Cardiac fibroblast (primary cell): ENCODE measurements around the gene EPHB2.

Experiments
- DNase-seq, 2 donors: peaks; one replicate each; pipeline versions ENCODE4 v3.0.0 to v3.0.0-alpha.2; 2010; ENCODE audit warnings: low read depth in 2 of 2
- H3K4me3 ChIP-seq, 2 donors: replicated peaks in 1 of 2; 1 replicate in 1 of 2; 2 replicates in 1 of 2; pipeline ENCODE4 v1.5.1; 2011; ENCODE audit warnings: low read depth in 2 of 2, low read length in 2 of 2, mild to moderate bottlenecking in 2 of 2, moderate library complexity in 1 of 2
- TF ChIP-seq, protein P1 (sequence below): IDR thresholded peaks from one replicate; pipeline ENCODE4 v1.5.1; 2011; ENCODE audit warnings: low read depth, mild to moderate bottlenecking, low read length, inconsistent platforms

The EPHB2 gene

DNA sequence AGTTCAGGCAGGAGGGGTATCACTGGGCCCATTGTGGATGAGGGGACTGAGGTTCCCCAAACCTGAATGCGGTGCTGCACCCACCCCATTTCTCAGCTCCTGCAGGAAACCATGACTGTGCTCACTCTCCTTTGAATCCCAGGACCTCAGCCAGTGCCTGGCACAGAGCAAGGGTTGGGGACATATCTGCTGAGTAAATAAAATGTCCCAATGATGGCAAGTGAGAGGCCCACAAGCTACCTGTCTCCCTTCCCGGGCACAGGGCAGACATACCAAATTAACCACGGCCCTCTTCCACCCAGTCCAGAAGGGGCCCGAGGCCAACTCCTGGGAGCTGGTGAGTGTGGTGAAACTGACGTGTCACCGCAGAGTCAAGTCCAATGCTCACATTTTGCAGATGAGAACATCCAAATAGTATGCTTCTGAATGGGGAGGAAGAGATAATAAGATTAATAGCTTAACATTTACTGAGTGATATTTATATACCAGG is 97.6 kb downstream of the EPHB2 start:
- peak; percentile 71 to 79 for DNase-seq
- H3K4me3 ChIP-seq: no peak overlapping the region

DNA sequence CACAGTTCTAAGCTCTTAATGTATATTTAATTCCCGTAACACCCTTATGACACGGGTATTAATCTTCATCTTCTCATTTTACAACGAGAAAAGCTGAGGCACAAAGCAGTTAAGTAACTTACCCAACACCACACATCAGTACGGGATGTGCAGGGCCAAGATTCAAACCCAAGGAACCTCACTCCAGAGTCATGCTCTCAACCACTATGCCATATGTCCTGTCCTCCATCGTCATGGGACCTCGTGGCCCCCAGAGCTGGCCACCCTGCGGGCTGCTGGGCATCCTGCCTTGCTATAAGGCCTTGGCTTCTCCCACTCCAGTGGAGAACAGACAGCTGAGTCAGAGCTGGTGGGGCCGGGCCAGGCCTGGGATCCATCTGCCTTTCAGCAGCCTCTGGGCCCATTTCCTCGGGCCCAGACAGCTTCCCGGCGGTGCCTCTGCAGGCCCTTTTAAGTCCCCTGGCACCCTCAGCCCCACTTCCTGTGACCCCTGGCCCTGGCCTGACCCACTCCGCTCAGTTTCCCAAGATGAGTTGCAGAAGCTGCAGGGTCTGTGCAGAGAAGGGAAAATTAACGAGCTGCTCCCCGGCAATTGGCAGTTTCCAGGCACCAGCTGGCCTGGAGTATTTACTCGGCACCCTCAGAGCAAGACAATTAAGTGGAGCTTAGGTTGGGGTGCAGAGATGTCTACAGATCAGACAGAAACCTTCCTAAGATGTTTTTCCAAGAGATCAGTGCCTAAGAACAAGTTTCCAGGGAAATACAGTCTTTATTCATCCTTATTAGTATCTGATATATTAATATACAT is 98.2 kb downstream of the EPHB2 start:
- H3K4me3 ChIP-seq: no peak overlapping the region
- TF ChIP-seq, protein P1, sequence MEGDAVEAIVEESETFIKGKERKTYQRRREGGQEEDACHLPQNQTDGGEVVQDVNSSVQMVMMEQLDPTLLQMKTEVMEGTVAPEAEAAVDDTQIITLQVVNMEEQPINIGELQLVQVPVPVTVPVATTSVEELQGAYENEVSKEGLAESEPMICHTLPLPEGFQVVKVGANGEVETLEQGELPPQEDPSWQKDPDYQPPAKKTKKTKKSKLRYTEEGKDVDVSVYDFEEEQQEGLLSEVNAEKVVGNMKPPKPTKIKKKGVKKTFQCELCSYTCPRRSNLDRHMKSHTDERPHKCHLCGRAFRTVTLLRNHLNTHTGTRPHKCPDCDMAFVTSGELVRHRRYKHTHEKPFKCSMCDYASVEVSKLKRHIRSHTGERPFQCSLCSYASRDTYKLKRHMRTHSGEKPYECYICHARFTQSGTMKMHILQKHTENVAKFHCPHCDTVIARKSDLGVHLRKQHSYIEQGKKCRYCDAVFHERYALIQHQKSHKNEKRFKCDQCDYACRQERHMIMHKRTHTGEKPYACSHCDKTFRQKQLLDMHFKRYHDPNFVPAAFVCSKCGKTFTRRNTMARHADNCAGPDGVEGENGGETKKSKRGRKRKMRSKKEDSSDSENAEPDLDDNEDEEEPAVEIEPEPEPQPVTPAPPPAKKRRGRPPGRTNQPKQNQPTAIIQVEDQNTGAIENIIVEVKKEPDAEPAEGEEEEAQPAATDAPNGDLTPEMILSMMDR: no peak
- DNase-seq: peak; percentile 85 to 93

More for the DNA sequence above, 97.6 kb downstream of the EPHB2 start:
- TF ChIP-seq, protein P1: no peak

DNA sequence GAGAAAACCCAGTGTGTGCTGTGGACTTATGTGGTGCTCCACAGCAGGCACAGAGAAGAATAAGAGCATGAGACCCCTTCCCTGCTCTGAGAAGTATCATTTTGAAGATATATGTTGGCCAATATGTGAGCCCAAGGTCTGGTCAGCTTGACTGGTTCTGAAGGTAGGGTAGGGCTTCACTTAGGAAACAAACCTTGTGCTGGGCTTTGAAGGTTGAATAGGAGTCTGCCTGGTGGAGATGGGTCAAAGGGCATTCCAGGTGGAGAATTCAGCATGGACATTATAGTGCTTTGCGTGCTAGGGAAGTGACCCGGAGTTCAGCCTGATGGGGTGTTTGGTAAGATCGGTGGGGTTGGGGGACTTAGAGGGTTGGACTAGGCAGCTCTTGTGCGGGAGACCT is 99.1 kb downstream of the EPHB2 start:
- TF ChIP-seq, protein P1: no peak
- no peak overlapping the region for H3K4me3 ChIP-seq
- no peak for DNase-seq

DNA sequence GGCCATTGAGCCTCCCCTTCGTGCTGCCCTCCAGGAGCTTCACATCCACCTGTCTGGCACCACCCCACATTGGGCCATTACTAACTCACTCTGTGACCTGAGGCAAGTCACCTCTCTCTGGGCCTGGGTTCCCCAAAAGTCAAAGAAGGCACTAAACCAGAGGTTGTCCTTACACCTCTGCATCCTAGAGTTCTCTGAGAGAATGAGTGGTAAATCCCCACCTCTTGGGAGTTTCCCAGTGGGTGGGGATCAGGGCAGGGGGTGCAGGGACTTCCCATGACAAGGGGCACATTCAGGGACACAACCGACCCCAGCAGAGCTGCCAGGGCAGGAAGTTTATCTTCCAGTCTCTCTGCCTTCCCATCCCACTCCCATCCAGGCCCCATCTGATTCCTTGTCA is 99.7 kb downstream of the EPHB2 start:
- TF ChIP-seq, protein P1: no peak
- no peak for DNase-seq

DNA sequence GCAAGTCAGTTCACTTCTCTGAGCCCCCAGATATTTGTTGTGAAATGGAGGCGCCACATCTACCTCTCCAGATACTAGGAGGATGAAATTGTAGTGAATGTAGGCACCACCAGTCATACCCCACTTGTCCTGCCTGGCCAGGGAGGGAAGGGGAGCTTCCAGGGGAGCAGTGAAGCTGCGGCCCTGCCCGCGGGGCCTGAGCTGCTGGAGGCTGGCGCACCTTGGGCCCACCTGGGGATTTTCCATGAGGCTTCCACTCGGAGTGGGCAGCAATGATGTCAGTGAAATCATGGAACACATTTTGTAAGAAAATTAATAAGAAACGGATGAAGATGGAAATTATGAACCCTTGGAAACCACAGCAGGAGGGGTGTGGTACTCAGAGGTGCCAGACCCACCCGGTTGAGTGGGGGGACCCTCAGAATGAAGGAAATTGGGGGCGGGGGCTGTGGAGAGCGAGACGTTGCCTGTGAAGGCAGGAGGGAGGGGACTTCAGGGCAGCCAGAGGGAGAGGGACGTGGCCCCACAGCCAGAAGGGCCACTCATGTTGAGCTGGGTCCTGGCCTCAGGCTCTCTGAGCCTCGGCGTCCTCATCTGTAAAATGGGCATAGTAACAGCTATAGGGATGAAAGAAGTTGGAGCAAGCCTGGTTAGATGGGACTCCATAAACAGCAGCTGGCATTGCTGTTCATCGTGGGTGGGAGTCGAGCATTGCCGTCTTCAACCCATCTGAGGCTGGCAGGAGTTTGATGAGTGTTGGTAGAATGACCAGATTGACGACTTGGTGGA is 101.6 kb downstream of the EPHB2 start:
- TF ChIP-seq, protein P1: no peak
- no peak overlapping the region for H3K4me3 ChIP-seq
- DNase-seq: no peak

More for the DNA sequence above, 99.7 kb downstream of the EPHB2 start:
- no peak overlapping the region for H3K4me3 ChIP-seq

DNA sequence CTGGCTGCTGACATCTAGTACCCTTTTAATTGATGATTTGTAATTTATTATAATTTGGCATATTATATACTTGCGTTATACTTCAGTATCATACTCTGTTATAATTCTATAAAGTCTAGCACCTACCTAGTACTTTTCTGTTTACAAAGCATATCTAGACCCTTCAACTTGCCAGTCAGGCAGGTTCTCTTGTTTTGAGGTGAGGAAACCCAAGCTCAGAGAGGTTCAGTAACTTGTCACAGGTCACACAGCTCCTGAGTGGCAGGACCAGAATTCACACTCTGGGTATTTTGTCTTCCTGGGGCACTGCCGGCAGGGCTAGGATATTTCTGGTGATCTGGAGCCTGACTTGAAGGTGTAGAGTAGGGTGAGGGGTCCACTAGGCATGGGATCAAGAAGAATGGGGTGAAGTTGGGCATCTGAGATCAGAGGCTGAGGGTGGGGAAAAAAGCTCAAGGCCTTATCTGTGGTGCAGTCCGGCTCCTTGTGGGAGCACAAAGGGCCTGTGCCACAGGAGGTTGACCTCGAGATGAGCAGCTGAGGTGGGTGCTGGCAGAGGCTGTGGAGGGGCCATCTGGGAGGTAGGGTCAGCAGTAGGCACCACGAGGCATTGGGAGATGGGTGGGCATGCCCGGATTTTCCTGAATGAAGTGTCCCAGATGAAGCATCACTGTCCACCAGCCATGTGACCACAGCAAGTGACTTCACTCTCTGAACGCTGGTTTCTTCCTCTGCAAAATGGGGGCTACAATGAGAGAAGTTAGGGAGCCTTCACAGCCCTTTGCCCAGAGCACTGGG is 102.6 kb downstream of the EPHB2 start:
- DNase-seq: no peak
- TF ChIP-seq, protein P1: no peak
- no peak overlapping the region for H3K4me3 ChIP-seq
